Esophagus squamous epithelium (tissue), 5 donors: ENCODE data around the gene WWOX. TPM values are rescaled to one million over a fixed set of nuclear protein-coding genes. Genes with fewer than 3 reads are reported as not detected.

Source experiments
- DNase-seq: peaks from one replicate; lab custom pipeline; 2025; lab: John Stamatoyannopoulos, UW
- H3K27ac ChIP-seq, 4 donors: fragments of 200-600 bp; sonication (generic); one replicate each; pipeline ENCODE4 v1.5.1; 2016 to 2019; ENCODE audit warnings: mild to moderate bottlenecking in 1 of 4
- H3K27me3 ChIP-seq, 4 donors: fragments of 200-600 bp; sonication (generic); 1 replicate in 3 of 4; 2 replicates in 1 of 4; pipeline versions ENCODE4 v1.5.1 to v1.6.0; 2017 to 2021; ENCODE audit warnings: antibody characterized with exemption in 1 of 4
- H3K36me3 ChIP-seq, 3 donors: fragments of 200-600 bp; sonication (generic); one replicate each; pipeline ENCODE4 v1.5.1; 2016 to 2019
- H3K4me1 ChIP-seq, 3 donors: fragments of 200-600 bp; sonication (generic); one replicate each; pipeline ENCODE4 v1.5.1; 2017 to 2019
- H3K4me3 ChIP-seq, 4 donors: fragments of 200-600 bp; sonication (generic); 1 replicate in 3 of 4; 2 replicates in 1 of 4; pipeline ENCODE4 v1.5.1; 2016 to 2019; ENCODE audit warnings: mild to moderate bottlenecking in 2 of 4, moderate library complexity in 1 of 4
- H3K9me3 ChIP-seq, 3 donors: fragments of 200-600 bp; sonication (generic); one replicate each; pipeline ENCODE4 v1.5.1; 2016 to 2019
- POLR2A ChIP-seq, 4 donors: fragments of 450-650 bp; IDR thresholded peaks; one replicate each; pipeline ENCODE4 v1.6.1; 2017; ENCODE audit warnings: antibody characterized with exemption in 4 of 4, mild to moderate bottlenecking in 4 of 4, moderate library complexity in 3 of 4
- WGBS, 2 donors: methylation state at CpG; one replicate each; pipeline ENCODE4 v1.1.5; 2018; 5-methylcytosine and 5-hydroxymethylcytosine counted together
- intact Hi-C: fragments of 100-400 bp; cut with DNase I; formaldehyde crosslinking; loops from one replicate; pipeline ENCODE4 v1.15.0; 2022
- total RNA-seq, 4 donors: library from RNA; depleted of rRNA; stranded (reverse); fragments of >200 nt; gene quantifications; one replicate each; pipeline ENCODE4 v1.1.0, GENCODE V29; 2016
- TF ChIP-seq, protein P1 (sequence below), 6 experiments: fragments of 450-650 bp in 4 of 6; fragments of 200-600 bp in 2 of 6; sonication (generic) in 2 of 6; IDR thresholded peaks; one replicate each; pipeline ENCODE4 v1.5.1; 2016 to 2019; ENCODE audit warnings: antibody characterized with exemption in 6 of 6, mild to moderate bottlenecking in 4 of 6, moderate library complexity in 4 of 6
- donor health status: DM: yes; HTN: yes; CAD: no.

Gene WWOX
- total RNA-seq, 4 donors from 2014 or later = 20.9 to 31.1 (median 27.5) TPM

GRCh38 chr16:78892951-78893733 is 793.7 kb downstream of the WWOX start:
- Histone ChIP-seq H3K27me3 (no peaks in the 10 kb centered on the region), H3K27ac (no peak overlapping the region), H3K36me3 (no peaks in the 10 kb centered on the region), H3K9me3 (no peaks in the 10 kb centered on the region), H3K4me3 (no peak overlapping the region), H3K4me1 (no peaks in the 10 kb centered on the region)
- no peak for TF ChIP-seq POLR2A (IDR thresholded peaks at IDR 0.05)
- TF ChIP-seq, protein P1, sequence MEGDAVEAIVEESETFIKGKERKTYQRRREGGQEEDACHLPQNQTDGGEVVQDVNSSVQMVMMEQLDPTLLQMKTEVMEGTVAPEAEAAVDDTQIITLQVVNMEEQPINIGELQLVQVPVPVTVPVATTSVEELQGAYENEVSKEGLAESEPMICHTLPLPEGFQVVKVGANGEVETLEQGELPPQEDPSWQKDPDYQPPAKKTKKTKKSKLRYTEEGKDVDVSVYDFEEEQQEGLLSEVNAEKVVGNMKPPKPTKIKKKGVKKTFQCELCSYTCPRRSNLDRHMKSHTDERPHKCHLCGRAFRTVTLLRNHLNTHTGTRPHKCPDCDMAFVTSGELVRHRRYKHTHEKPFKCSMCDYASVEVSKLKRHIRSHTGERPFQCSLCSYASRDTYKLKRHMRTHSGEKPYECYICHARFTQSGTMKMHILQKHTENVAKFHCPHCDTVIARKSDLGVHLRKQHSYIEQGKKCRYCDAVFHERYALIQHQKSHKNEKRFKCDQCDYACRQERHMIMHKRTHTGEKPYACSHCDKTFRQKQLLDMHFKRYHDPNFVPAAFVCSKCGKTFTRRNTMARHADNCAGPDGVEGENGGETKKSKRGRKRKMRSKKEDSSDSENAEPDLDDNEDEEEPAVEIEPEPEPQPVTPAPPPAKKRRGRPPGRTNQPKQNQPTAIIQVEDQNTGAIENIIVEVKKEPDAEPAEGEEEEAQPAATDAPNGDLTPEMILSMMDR (IDR thresholded peaks at IDR 0.05) = no peak
- WGBS, 2 donors = 74 to 97% methylated on average over 5 of the region's 5 CpGs
- intact Hi-C loops = no loop called here
- no peak for DNase-seq

GRCh38 chr16:78894886-78895285 is 795.4 kb downstream of the WWOX start:
- peak overlapping the region in 1 of 4 donors; percentile 26 for H3K27ac ChIP-seq
- peaks cover 0 to under 1% (median 0%) of the 10 kb centered on the region in 3 donors for H3K4me1 ChIP-seq
- H3K27me3 ChIP-seq = no peaks in the 10 kb centered on the region
- TF ChIP-seq, protein P1 (IDR thresholded peaks at IDR 0.05) = no peak
- TF ChIP-seq POLR2A (IDR thresholded peaks at IDR 0.05) = no peak
- H3K4me3 ChIP-seq = no peak overlapping the region
- intact Hi-C loops = no loop called here
- H3K36me3 ChIP-seq = no peaks in the 10 kb centered on the region
- DNase-seq = no peak
- no peaks in the 10 kb centered on the region for H3K9me3 ChIP-seq
- 77 to 85% methylated on average over 10 of the region's 10 CpGs for WGBS, 2 donors

GRCh38 chr16:78895681-78896080 is 796.2 kb downstream of the WWOX start:
- intact Hi-C loops = no loop called here
- peaks cover 0 to 9% (median 0%) of the 10 kb centered on the region in 3 donors for H3K4me1 ChIP-seq
- no peaks in the 10 kb centered on the region for H3K9me3 ChIP-seq
- no peaks in the 10 kb centered on the region for H3K27me3 ChIP-seq
- no peak overlapping the region for H3K4me3 ChIP-seq
- no peak for TF ChIP-seq POLR2A (IDR thresholded peaks at IDR 0.05)
- DNase-seq = no peak
- H3K27ac ChIP-seq = peak overlapping the region in 2 of 4 donors; percentile 22 to 26
- H3K36me3 ChIP-seq = no peaks in the 10 kb centered on the region
- WGBS, 2 donors = 57 to 61% methylated on average over 5 of the region's 5 CpGs

GRCh38 chr16:78896280-78896679 is 796.8 kb downstream of the WWOX start:
- TF ChIP-seq, protein P1 (IDR thresholded peaks at IDR 0.05) = no peak
- TF ChIP-seq POLR2A (IDR thresholded peaks at IDR 0.05) = no peak
- H3K27me3 ChIP-seq = no peaks in the 10 kb centered on the region
- DNase-seq = no peak
- peak overlapping the region in 1 of 4 donors; percentile 7 for H3K27ac ChIP-seq
- no peaks in the 10 kb centered on the region for H3K9me3 ChIP-seq
- intact Hi-C loops = no loop called here
- H3K4me3 ChIP-seq = no peak overlapping the region
- 85 to 86% methylated on average over 9 of the region's 9 CpGs for WGBS, 2 donors
- no peaks in the 10 kb centered on the region for H3K36me3 ChIP-seq
- peaks cover 0 to 12% (median 0%) of the 10 kb centered on the region in 3 donors for H3K4me1 ChIP-seq

- Histone ChIP-seq H3K9me3 (no peaks in the 10 kb centered on the region), H3K4me1 (peaks cover 0 to 12% (median 0%) of the 10 kb centered on the region in 3 donors), H3K36me3 (no peaks in the 10 kb centered on the region), H3K4me3 (no peak overlapping the region), H3K27me3 (no peaks in the 10 kb centered on the region), H3K27ac (no peak overlapping the region)
- DNase-seq = no peak
- intact Hi-C loops = no loop called here
- TF ChIP-seq, protein P1 (IDR thresholded peaks at IDR 0.05) = no peak
- TF ChIP-seq POLR2A (IDR thresholded peaks at IDR 0.05) = no peak
- 69 to 70% methylated on average over 5 of the region's 5 CpGs for WGBS, 2 donors
Measured at GRCh38 chr16:78897299-78897698, 797.8 kb downstream of the WWOX start.
